G401.6 (cell line): Measurements from ENCODE around the gene MYO15B.

ENCODE experiments used
- FAIRE-seq: peaks from 2 replicates; lab custom pipeline; 2012; peaks lifted over from hg19 to GRCh38; lab: Jason Lieb, UNC

The MYO15B gene

DNA sequence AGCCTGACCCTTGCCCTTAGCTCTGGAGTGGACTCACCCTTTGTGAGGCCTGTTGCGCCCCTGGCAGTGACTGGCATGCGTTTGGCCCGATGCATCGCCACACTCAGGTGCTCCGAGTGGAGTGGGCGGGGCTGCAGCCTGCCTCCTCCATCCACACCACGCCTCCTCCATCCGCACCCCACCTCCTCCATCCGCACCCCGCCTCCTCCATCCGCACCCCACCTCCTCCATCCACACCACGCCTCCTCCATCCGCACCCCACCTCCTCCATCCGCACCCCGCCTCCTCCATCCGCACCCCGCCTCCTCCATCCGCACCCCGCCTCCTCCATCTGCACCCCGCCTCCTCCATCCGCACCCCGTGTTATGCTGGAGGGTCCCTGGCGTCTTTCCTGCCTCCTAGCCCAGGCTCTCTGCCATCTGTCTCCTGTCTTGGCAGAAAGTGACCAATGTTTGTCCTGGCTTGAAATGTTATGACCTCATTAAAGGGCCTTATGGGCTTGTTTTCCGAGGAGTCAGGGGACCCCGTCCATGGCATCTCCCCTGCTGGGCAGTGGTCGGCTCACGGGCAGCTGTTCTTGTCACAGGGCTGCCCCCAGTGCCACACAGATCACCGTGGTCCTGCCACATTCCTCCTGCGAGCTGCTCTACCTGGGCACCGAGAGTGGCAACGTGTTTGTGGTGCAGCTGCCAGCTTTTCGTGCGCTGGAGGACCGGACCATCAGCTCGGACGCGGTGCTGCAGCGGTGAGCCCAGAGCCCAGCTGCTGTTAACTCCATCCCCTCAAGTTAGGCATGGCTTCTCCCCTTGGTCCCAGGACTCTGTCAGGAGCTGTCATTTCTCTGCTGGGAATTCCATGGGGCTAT, 28.7 kb upstream of the MYO15B start:
- FAIRE-seq, result no peak

DNA sequence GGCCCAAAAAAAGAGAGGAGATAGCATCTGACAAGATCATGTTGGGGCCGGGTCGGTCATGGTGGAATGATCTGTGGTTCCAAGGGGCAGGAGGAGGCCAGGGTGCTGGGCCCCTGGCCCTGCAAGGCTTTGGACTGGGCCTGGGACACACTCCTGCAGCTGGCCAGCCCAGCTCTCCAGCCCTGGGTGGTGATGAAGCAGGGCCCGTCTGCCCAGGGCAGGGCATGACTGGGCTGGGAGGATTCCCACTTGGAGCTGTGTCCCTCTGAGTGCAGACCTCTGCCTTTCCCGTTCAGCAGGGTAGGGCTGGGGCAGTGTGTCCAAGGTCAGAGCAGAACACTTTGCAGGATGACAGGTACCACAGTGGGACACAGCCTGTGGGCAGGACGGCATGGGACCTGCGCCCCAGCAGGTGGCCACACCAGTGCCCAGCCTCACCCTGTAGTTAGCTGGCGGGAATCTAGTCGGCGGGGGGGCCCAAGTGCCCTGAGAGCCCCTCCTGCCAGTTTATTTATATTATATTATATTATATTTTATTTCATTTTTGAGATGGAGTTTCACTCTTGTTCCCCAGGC, 27.6 kb upstream of the MYO15B start:
- no peak for FAIRE-seq

DNA sequence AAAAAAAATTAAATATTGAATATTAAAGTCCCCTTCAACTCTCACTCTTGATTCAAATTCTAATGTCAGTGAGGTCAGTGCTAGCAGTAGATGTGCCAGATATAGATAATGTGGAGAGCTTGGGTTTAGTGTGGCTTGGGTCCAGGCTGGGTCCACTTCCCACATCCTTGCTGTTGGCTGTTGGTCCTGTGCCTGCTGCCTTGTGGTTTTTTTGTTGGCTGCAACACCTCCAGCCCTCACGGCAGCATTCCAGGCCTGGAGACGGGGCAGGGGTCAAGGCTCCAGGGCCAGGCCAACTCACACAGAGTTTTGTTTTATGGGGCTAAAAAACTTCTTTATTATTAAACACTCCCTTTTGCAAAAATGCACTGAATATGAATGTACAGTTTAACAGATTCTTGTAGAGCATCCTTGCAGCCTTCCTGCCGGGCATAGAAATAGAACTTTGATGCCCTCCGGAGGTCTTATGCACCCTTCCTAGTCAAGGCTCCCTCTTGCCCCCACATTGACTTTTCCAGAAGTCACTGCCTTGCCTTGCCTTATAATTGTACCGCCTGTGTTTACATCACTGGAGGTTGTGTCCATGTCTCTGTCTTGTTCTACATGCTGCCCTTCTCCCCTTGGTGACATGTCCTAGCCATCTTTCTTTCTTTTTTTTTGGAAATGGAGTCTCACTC, 25.5 kb upstream of the MYO15B start:
- no peak for FAIRE-seq

DNA sequence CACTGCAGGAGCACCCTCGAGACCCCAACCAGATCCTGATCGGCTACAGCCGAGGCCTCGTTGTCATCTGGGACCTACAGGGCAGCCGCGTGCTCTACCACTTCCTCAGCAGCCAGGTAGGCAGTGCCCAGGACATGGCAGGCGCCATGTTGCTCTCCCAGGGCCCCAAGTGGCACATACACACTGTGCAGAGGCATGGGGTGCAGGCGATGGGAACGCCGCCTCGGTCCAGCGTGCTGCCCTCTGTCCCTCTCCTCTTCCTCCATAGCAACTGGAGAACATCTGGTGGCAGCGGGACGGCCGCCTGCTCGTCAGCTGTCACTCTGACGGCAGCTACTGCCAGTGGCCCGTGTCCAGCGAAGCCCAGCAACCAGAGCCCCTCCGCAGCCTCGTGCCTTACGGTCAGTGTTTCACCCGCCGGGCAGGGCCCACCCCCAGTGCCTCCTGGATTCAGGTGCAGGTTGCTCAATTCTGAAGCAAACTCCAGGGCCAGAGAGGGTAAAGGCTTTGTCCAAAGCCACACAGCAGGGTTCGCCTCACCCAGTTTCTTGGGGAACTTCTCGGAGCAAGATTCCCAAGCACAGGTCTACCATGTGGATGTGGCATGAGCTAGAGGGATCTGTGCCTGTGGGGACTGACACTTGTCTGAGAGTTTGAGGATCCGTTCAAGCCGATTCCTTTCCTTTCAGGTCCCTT, 24.4 kb upstream of the MYO15B start:
- no peak for FAIRE-seq

DNA sequence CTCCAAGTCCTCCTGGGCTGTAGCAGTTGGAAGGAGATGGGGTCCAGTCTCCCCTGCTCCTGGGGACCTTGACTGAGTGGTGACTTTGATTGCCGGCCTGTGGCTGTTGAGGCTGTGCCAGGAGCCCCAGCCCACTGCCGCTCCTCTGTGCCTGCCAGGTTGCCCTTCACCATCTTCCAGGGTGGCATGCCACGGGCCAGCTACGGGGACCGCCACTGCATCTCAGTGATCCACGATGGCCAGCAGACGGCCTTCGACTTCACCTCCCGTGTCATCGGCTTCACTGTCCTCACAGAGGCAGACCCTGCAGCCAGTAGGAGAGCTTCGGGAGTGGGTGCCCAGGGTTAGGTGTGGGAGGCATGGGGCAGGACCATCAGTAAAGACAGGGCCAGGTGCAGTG, 23.4 kb upstream of the MYO15B start:
- FAIRE-seq, result no peak

DNA sequence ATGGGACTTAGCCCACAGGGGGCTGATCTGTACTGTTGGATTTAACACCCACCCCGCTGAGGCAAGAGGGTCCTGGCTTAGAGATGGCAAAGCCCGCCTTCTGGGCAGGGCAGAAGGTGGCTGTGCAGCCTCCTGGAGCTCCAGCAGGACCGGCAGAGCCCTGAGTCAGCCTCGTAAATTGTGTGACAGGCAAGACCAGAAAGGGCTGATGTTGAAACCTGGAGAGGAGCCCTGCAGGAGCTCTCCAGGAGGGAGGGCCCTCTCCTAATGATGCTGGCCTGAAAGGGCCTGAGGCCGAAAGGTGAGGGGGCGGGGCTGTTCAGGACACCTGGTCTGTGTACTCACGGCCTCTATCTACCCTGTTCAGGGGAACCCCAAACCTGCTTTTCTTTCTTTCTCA, 22.5 kb upstream of the MYO15B start:
- FAIRE-seq, result no peak

DNA sequence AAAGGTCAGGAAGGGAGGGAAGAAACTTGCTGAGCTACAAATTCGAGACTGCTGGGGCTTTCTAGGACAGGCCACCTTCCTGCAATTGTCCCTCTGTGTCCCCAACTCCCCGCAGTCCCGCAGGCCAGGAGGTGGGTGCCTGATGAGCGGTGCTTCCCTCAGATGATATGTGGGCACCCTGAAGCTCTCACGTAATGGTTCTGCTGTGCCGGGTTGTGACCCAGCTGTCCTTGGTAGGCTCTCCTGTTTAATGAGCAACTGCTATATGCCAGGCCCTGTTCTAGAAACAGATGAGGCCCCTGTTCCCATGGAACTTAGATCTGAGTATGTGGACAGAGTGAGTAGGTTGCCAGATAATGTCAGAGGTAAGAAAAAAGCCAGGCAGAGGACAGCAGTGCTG, 22.0 kb upstream of the MYO15B start:
- no peak for FAIRE-seq

DNA sequence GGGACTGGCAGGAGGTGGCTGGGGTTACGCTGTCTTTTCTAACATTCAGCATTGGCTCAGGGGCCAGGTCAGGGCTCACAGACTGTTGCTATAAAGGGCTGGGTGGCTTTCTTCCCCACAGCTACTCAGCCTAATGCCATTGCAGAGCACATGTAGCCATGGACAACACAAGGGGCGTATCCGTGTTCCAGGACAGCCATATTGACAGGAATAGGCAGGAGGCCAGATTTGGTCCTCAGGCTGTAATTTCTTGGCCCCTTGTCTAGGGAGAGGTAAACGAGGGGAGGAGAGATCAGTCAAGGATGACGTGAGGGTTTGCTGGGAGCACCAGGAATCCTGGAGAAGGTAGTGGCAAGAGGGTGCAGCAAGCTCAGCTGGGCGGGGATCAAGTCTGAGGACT, 21.2 kb upstream of the MYO15B start:
- FAIRE-seq, result no peak

DNA sequence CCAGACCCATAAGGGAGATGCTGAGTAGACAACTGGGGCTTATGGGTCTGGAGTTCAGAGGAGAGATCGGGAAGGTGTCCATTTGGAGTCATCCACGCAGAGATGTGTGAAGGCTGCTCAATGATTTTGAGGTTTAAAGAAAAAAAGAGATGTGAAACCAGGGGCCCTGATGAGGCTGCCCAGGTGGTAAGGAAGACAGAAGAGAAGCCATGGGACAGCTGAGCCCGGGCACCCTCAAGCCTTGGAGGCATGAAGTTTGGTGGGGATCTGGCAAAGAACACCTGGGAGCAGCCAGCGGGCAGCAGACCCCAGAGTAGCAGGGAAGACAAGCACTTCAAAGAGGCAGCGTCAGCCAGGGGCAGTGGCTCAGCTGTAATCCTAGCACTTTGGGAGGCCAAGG, 20.8 kb upstream of the MYO15B start:
- no peak for FAIRE-seq

DNA sequence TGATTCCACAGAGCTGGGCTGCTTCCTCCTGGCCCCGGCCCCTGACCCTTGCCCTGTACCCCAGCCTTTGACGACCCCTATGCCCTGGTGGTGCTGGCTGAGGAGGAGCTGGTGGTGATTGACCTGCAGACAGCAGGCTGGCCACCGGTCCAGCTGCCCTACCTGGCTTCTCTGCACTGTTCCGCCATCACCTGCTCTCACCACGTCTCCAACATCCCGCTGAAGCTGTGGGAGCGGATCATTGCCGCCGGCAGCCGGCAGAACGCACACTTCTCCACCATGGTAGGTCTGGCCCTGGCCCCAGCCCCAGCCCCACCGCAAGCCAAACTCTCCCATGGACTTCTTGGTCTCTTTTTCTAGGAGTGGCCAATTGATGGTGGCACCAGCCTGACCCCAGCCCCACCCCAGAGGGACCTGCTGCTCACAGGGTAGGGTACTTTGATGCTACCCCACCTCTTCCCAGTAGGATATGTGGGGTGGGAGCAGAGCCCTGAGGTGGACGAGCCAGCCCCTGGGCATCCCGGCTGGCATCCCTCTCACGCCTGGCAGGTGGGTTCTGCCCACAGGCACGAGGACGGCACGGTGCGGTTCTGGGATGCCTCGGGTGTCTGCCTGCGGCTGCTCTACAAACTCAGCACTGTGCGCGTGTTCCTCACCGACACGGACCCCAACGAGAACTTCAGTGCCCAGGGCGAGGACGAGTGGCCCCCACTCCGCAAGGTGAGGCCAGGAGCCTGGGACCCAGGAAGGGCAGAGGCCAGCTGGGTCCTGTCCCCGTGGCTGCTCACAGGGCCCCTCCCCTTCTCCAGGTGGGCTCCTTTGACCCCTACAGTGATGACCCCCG, 19.0 kb upstream of the MYO15B start:
- no peak for FAIRE-seq

DNA sequence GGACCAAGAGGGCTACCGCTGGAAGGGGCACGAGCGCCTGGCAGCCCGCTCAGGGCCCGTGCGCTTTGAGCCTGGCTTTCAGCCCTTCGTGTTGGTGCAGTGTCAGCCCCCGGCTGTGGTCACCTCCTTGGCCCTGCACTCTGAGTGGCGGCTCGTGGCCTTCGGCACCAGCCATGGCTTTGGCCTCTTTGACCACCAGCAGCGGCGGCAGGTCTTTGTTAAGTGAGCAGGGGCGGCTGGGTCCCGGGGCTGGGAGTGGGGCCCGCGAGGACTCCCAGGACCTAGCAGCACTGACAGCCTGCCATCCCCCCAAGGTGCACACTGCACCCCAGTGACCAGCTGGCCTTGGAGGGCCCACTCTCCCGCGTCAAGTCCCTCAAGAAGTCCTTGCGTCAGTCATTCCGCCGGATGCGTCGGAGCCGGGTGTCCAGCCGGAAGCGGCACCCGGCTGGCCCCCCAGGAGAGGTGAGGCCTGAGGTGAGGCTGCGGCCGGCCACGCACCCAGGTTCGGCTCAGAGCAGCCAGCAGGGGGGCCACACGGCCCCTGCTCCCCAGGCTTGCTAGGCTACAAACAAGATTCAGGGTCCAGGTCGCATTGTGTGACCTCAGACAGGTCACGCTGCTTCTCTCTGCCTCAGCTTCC, 17.4 kb upstream of the MYO15B start:
- no peak for FAIRE-seq

DNA sequence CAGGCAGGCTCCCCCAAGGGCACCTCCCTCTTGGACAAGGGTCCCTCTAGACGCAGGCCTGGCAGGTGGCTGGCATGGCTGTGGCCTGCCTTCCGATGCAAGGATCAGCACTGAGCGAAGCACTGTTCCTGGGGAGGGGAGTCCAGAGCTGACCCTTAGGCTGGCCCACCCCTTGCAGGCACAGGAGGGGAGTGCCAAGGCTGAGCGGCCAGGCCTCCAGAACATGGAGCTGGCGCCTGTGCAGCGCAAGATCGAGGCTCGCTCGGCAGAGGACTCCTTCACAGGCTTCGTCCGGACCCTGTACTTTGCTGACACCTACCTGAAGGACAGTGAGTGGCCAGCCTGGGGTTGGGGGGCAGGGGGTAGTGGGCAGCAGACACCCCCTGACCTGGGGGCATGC, 16.8 kb upstream of the MYO15B start:
- no peak for FAIRE-seq

DNA sequence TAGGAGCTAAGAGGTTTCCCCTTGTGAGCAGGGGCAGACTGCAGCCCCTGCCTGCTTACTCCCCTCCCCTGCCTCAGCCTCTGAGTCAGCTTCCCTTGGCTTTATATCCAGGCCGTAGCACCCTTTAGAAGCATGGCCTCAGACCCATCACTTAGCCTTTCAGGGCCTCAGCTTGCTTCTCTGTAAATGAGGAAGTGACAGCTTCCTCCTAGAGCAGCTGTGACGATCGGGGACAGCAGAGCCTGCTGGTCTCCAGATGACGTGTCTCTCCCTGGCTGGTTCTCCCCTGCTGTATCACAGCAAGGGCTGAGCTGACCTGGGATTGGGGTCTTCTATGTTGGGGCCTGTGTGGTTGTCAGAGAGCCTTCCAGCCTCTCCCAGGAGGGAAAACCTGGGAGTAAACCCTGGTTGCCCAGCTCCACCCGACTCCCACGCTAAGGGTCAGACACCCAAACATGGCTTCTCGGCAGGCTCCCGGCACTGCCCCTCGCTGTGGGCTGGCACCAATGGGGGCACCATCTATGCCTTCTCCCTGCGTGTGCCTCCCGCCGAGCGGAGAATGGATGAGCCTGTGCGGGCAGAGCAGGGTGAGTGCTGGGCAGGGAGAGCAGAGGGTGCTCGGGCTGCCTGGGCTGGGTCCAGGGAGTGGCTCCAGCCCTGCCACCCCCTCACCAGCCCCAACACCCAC, 16.3 kb upstream of the MYO15B start:
- FAIRE-seq, result no peak

DNA sequence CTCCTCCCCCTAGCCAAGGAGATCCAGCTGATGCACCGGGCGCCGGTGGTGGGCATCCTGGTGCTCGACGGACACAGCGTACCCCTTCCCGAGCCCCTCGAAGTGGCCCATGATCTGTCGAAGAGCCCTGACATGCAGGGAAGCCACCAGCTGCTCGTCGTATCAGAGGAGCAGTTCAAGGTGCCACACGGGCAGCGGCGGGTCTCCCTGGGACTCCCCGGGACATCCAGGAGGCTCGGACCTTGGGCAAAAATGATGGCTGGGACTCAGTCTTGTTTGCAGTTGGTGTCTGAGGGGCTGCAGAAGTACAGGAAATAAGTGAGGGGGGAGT, 15.8 kb upstream of the MYO15B start:
- no peak for FAIRE-seq

DNA sequence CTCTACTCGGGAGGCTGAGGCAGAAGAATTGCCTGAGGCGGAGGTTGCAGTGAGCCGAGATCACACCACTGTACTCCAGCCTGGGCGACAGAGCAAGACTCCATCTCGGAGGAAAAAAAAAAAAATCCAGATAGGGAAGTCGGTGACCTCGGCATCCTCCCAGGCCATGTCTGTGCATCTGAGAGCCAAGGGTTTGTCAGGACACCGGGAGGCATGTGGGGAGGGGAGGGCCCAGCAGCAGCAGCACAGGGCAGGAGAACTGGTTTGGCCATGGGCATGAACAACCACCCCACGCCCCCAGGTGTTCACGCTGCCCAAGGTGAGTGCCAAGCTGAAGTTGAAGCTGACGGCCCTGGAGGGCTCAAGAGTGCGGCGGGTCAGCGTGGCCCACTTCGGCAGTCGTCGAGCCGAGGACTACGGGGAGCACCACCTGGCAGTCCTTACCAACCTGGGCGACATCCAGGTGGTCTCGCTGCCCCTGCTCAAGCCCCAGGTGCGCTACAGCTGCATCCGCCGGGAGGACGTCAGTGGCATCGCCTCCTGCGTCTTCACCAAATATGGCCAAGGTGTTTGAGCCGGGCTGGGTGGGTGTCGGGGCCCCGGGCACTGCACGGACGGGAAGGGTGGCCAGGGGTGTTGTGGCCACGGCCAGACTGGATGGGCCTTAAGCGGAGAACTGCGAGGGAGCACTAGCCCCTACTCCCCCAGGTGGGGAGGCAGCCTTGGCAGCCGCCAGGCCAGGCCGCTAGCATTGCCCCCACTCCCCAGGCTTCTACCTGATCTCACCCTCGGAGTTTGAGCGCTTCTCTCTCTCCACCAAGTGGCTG, 14.7 kb upstream of the MYO15B start:
- no peak for FAIRE-seq

DNA sequence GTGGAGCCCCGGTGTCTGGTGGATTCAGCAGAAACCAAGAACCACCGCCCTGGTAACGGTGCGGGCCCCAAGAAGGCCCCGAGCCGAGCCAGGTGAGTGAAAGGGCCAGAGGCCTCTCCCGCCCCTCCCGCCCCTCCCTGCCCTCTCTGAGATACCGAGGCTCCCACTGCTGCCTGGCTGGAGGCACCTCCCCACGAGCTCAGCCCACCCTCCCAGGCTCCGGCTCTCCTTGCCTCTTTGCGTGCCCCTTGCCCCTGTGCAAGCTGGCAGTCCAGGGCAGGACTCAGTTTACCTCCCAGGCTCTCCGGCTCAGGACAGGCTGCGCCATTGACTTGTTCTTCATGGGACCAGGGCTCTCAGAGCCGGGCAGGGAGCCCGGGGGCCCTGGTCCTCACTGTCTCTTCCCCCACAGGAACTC, 14.1 kb upstream of the MYO15B start:
- no peak for FAIRE-seq

DNA sequence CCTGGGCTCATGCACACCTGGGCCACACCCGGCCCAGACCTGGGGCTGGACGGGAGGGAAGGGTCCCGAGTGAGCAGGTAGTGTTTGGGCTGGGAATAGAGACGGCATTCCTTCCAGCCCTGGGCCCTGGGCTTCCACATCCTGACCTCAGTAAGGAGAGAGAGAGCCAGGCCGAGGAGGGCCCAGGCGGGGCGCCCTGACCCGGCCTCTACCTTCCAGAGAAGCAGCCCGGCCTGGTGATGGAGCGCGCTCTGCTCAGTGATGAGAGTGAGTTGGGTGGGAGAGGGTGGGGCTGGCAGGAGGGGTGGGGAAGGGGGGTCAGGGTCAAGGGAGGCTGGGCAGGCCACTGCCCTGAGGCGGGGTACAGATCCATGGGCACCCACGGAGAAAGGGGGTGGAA, 13.6 kb upstream of the MYO15B start:
- FAIRE-seq, result no peak

DNA sequence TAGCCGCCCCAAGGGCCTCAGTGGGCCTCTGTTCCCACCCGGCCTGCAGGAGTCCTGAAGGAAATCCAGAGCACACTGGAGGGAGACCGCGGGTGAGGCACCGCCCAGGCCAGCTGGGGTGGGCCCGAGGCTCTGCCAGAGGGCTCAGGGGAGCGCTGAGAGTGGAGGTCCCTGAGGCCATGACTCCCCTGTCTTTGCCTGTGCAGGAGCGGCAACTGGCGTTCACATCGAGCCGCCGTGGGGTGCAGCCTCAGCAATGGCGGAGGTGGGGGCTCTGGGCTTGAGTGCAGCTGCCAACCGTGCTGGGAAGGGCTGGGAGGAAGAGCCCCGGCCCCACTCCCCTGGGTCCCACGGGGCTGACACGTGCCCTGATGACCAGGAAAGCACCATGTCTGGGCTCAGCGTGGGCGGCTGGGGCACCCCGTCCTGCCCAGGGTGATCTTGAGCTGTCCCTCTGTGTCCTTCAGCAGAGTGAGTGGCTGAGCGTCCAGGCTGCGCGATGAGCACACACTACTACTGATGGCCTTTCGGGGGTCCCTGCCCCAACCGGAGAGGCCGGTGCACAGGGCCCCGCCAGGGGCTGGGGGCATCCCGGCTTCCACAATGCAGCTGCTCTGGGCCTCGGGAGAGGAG, 13.1 kb upstream of the MYO15B start:
- no peak for FAIRE-seq

DNA sequence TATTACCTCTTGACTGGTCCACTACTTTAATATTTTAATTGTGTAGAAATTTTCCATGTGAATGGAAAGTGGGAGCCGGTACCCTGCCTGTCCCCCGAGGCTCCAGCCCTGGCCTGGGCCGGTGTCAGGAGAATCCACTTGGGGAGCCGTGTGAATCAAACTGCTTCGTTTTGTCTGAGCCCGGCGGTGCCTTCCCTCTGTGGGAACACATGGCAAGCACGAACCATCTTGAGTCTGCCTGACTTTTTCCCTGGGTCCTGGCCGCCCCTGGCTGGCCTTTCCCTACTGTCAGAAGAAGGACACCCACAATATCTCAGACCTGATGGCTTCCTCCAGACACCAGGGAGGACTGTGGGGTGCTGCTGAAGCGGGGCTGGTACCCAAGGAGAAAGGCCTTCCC, 12.4 kb upstream of the MYO15B start:
- no peak for FAIRE-seq

DNA sequence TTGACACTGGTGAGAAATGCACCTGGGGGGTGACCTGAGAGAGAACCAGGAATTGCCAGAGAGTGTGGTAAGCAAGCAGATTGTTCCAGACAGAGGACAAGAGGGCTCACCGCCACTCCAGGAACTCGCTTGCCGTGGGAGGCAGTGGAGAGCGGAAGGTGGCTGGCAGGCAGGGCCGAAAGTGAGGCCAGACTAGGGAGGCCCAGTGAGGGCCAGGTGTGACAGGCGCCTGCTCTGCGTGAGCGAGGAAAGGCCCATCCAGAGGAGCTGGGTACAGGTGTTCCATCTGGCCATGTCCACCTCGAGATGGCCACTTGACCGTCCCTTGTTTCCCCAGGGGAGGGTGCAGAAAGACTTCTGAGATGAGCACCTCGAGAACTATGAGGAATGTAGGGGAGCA, 11.9 kb upstream of the MYO15B start:
- no peak for FAIRE-seq
